ENCODE measurements around the gene RRP8. TPM values are rescaled to one million over a fixed set of nuclear protein-coding genes. Genes with fewer than 3 reads are reported as not detected.

RRP8 gene
- polyA plus RNA-seq, 1 experiment: 9.9 TPM

DNA sequence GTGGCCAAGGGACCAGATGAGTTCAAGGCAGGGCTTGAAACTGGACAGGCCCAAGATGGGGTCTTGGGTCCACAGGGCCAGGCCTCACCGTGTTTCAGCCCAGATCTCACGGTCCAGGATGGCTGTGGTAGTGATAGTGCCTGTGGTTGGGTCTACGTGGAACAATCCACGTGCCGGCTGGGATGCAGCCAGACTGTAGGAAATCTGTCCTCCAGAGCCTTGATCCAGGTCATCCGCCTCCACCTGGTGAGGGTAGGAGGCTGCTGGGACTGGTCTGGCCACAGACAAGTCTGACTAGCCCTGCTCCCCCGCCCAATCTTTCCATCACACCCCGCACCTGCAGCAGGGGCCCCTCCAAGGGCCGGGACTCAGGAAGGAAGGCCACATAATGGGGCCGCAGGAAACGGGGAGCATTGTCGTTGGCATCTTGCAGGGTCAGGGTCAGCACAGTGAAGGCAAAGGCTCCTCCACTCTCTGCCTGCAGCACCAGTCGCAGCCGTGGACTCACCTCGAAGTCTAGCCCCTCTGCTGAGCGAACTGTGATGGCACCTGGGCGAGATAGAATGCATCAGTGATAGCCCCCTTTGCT is 22.5 kb upstream of the RRP8 start:
- H3K27me3 ChIP-seq (ENCODE audit: control insufficient read depth, insufficient read depth, low read length): no peaks in the 10 kb centered on the region
- H3K36me3 ChIP-seq (ENCODE audit: control insufficient read depth, insufficient read depth, low read length): peaks cover 6% of the 10 kb centered on the region
- POLR2A ChIA-PET: no interaction called here
- TF ChIP-seq, protein P1, sequence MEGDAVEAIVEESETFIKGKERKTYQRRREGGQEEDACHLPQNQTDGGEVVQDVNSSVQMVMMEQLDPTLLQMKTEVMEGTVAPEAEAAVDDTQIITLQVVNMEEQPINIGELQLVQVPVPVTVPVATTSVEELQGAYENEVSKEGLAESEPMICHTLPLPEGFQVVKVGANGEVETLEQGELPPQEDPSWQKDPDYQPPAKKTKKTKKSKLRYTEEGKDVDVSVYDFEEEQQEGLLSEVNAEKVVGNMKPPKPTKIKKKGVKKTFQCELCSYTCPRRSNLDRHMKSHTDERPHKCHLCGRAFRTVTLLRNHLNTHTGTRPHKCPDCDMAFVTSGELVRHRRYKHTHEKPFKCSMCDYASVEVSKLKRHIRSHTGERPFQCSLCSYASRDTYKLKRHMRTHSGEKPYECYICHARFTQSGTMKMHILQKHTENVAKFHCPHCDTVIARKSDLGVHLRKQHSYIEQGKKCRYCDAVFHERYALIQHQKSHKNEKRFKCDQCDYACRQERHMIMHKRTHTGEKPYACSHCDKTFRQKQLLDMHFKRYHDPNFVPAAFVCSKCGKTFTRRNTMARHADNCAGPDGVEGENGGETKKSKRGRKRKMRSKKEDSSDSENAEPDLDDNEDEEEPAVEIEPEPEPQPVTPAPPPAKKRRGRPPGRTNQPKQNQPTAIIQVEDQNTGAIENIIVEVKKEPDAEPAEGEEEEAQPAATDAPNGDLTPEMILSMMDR (IDR thresholded peaks at IDR 0.05; ENCODE audit: insufficient read depth, low read depth, low read length): no peak
- H3K4me3 ChIP-seq (ENCODE audit: low read depth, low read length): no peak overlapping the region
- no peak for DNase-seq (ENCODE audit: low read depth)
- CTCF ChIA-PET: no interaction called here

DNA sequence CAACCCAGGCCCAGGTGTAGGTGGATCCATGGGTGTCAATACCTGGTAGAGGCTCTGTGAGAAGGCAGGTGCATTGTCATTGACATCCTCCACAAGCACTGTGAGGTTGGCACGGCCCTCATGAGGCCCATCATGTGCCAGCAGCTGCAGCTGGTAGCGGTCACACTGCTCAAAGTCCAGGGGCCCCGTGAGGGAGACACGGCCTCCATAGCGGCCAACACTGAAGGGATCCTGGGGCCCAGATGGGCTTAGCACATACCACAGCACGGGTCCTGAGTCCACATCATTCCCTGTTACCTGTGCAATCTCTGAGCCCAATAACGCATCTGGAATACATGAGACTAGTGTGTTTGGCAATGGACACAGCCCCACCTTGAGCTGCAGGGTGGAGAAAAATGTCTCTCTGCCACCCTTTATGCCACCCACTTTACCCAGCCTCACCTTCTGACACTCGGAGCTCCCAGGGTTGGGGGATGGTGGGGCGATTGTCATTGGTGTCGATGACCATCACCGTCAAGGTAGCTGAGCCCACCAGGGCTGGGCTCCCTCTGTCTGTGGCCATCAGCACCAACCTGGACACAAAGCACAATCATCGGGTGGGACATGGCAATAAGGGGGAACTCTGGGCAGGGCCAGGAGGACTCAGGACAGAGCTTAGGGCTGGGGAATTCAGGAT is 21.9 kb upstream of the RRP8 start:
- ChIA-PET CTCF (interaction anchor here (0.9 kb wide), 1 partner anchor 93 kb away, joined by 3 read pairs; no protein-coding TSS in a partner anchor), POLR2A (no interaction called here)
- H3K4me3 ChIP-seq (ENCODE audit: low read depth, low read length): no peak overlapping the region
- peaks cover 5% of the 10 kb centered on the region for H3K36me3 ChIP-seq (ENCODE audit: control insufficient read depth, insufficient read depth, low read length)
- no peaks in the 10 kb centered on the region for H3K27me3 ChIP-seq (ENCODE audit: control insufficient read depth, insufficient read depth, low read length)
- TF ChIP-seq, protein P1 (IDR thresholded peaks at IDR 0.05; ENCODE audit: insufficient read depth, low read depth, low read length): no peak
- no peak for DNase-seq (ENCODE audit: low read depth)

DNA sequence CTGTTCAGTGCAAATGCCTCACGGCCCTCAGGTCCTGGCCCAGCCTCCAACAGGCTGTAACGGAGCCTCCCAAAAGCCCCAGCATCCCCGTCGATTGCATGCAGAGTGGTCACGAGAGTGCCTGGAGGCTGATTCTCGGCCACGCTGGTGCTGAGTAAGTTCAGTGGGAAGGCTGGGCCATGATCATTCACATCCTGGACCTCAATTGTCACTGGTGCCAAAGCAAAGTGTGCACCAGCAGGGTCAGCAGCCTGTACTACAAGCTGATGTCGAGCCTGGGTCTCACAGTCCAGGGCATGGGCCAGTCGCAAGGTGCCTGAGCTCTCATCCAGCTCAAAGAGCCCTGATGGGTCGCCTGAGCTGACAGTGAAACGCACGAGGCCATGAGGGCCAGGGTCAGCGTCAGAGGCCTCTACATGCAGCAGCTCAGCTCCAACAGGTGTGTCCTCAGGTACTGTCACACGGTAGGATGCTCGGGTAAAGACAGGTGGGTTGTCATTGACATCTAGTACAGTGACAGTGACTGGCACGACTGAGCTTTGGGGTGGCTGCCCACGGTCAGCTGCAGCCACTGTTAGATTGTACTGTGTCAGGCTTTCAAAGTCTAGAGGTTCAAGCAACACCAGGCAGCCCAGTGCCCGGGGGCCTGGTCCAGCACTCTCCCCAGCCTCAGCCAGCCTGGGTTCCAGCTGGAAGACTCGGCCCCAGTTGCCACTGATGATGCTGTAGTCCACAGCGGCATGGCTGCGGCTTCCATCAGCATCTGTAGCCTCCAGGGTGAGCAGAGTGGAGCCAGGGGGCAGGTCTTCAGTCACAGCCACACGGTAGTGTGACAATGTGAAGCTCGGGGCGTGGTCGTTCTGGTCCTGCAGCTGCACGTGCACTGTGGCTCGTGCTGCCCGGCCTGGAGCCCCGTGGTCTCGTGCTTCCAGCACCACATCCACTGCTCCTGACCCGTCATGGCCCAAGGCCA is 20.3 kb upstream of the RRP8 start:
- no peak for DNase-seq (ENCODE audit: low read depth)
- H3K4me3 ChIP-seq (ENCODE audit: low read depth, low read length): no peak overlapping the region
- CTCF ChIA-PET: interaction anchor here (0.9 to 1.1 kb wide), 2 partner anchors 11 to 23 kb away, joined by 3 read pairs; no protein-coding TSS in a partner anchor
- no peaks in the 10 kb centered on the region for H3K27me3 ChIP-seq (ENCODE audit: control insufficient read depth, insufficient read depth, low read length)
- TF ChIP-seq, protein P1 (IDR thresholded peaks at IDR 0.05; ENCODE audit: insufficient read depth, low read depth, low read length): no peak
- peaks cover 3% of the 10 kb centered on the region for H3K36me3 ChIP-seq (ENCODE audit: control insufficient read depth, insufficient read depth, low read length)
- POLR2A ChIA-PET: no interaction called here

DNA sequence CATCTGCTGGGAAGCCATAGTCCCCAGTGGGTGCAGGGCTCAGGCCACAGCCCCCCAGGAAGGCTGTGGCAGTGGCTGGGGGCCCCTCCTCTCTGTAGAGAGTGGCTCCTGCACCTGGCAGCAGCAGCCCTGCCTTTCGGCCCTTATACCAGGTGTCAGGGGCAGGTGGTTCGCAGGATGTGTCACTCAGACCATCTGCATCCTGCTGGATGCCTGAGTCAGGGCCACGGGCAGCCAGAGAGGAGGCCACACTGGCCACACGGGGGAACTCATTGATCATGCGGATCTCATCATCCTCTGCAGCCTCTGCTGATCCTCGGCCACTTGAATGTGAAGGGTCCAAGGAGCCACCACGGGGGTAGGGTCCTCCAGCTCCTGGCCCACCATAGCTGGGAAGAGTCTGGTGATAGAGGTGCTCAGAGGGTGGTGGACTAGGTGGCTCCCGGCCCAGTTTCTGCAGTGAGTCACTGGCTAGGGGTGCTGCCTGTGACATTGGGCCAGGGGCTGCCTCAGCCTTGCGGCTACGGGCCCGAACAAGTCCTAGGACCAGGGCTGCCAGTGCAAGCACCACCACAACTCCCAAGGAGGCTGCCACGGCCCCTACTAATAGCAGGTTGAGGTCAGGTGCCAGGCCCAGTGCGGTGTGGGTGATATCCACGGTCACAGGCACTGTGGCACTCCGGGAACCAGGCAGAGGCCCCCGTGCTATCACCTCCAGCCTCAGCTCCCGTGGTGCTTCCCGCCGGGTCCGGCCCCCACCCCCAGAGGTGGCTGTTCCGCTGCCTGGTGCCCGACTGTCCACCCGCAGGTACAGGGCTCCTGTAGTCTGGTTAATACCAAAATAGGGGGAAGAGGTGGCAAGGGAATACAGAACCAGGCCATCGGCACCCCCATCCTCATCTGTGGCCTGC is 19.1 kb upstream of the RRP8 start:
- TF ChIP-seq, protein P1 (IDR thresholded peaks at IDR 0.05; ENCODE audit: insufficient read depth, low read depth, low read length): no peak
- ChIA-PET POLR2A (no interaction called here), CTCF (interaction anchor here (0.6 to 1.3 kb wide), 3 partner anchors 24 to 307 kb away, joined by 3 to 5 read pairs (median 3); partner anchors contain the start of gene MRPL17)
- H3K4me3 ChIP-seq (ENCODE audit: low read depth, low read length): no peak overlapping the region
- H3K27me3 ChIP-seq (ENCODE audit: control insufficient read depth, insufficient read depth, low read length): no peaks in the 10 kb centered on the region
- DNase-seq (ENCODE audit: low read depth): no peak
- peaks cover 3% of the 10 kb centered on the region for H3K36me3 ChIP-seq (ENCODE audit: control insufficient read depth, insufficient read depth, low read length)

Measured in BJ (cell line).